GM21528 (cell line): Measurements from ENCODE around the gene PAM.
A peak's percentile ranks its signal among the peaks of the same experiment; 100 is the strongest.
"Not testable (repeated sequence)": the region's sequence is repeated elsewhere in the genome, so short reads cannot be mapped to it uniquely, and the experiment has no call there.

Experiments
- ATAC-seq: cut with Tn5 transposase; IDR thresholded peaks from one replicate; pipeline ENCODE4 v1.9.1; 2021; ENCODE audit warnings: mild to moderate bottlenecking, moderate library complexity; ENCODE audit not compliant: unreplicated experiment, low FRiP score

PAM gene

DNA sequence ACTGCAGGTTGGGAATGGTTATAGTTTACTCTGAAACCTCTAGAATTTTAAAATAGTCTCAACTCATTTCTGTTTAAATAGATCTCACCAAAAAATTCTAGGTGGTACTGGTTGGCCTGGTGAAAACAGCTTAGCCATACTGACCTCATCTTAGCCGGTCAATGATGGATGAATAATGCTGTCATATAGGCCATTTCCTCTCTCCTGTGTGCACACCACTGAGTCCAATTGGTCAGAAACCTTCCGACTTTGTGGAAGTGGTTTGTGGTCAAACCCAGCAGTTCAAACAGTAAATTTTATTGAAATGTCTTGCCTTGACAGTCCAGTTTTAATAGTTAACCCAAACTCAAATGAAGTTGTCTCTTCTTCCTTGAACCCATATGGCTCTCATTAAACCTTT lies 266.2 kb downstream of the PAM start:
- peak; percentile 85 for ATAC-seq

DNA sequence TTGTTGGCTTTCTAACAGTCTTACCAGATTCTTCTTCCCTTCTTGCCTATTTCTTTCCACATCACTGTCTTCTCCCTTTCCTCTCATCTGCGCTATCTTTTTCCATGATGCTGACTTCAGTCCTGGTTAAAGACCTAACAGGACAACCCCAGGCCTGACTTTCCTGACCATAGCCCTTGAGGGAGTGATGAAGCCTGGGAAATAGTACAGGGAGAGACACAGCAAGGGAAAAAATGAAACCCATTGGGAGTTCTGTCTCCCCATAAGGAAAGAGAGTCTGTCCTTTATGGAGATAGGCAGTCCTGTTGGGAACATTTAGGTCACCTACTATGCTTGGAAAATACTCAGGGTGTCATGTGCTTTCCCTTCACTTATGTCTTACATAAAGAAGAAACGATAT lies 272.2 kb downstream of the PAM start:
- ATAC-seq = no peak

DNA sequence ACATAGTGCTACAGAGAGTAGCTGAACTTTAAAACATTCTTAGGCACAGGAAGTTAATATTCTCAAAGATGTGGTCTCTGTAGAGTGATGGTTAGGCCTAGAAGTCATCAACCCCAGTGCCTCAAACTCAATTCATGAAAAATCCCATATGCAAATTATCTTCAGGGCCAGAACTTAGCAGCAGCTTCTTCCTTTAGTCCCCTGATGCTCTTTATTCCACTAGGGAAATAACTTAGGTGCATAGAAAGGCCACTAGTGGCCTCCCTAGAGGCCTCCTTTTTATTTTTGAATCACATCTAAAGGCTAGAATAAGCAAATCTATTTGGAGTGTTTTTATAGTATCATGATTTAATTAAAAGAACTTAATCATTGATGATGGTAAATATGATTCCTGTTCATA lies 276.5 kb downstream of the PAM start:
- peak; percentile 63 for ATAC-seq

DNA sequence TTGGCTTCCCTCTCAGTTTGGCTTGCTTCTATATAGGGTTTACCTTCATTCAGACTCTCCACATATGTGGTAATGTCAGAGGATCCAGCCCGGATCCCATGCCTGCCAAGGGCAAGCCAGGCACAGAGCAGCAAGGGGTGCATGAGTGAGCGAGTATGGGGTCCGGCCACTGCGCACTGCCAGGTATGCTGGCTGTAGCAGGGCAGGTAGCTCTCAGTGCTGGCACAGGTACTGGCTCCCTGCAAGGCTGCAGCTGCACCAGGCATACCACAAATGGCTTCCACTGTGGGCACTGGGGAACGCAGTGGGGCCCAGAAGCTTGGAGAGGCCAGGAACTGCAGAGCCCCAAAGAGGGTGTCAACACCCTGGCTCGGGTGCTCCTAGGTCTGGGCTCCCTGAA lies 278.6 kb downstream of the PAM start:
- ATAC-seq = no peak

DNA sequence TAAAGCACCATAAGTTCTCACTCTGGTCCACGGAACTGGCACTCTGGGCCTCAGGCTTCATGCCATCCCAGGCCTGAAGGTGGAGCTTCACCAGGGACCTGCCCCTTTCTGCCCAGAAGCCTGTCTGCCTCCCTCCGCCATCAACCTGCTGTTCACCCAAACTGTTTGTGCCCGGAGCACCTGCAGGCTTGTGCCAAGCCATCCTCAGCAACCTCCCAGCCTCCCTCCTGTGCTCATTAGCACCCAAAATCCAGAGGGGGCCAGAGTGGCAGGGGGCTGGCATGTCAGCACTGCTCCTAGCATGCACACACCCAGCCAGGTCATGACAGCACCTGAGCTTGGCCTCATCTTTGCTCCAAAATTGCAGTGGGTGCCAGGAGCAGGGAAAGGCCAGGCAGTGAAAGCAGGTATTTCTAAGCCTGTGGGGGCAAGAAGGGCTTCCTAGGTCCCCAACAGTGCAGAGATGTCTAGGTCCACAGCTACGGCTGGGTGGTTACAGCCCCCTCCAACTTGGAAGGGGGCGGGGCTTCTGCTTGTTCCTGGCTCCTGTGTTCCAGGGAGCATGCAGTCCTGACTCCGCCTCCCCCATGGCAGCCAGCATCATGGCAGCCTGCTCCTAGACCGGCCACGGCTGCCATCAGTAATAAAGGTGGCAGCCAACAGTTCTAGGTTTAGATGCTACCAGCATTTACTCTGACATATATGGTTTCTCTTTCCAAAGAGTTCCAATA lies 279.7 kb downstream of the PAM start:
- ATAC-seq = no peak

DNA sequence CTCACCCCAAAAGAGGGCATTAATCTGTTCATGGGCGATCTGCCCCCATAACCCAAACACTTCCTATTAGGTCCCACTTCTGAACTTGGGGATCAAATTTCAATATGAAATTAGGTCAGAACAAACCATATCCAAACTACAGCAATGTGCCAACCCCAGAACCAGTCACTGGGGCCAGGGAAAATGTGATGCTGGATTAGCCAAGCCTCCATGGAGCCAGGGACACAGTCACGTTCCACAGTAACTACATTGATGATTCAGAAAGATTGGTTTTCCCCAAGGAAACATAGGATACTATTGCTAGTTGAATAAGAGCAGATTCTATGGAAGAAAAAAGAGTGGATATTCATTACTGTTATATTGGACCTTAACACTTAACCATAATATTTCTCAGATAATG lies 280.6 kb downstream of the PAM start:
- no peak for ATAC-seq

DNA sequence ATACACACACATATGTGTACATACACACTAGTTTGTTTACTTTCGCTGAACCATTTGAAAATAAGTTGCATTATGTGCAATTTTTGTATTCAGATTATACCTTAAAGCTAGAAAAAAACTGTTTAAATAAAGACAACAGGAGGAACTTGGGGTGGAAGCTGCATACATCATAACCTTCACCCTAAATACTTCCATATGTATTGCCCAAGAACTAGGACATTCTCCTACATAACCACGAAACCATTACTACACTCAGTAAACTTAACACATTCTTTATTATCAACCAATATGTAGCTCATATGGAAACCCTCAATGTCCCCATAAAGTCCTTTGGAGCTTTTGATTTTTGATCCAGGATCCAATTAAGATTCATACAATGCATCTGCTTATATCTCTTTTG lies 281.5 kb downstream of the PAM start:
- ATAC-seq = no peak

DNA sequence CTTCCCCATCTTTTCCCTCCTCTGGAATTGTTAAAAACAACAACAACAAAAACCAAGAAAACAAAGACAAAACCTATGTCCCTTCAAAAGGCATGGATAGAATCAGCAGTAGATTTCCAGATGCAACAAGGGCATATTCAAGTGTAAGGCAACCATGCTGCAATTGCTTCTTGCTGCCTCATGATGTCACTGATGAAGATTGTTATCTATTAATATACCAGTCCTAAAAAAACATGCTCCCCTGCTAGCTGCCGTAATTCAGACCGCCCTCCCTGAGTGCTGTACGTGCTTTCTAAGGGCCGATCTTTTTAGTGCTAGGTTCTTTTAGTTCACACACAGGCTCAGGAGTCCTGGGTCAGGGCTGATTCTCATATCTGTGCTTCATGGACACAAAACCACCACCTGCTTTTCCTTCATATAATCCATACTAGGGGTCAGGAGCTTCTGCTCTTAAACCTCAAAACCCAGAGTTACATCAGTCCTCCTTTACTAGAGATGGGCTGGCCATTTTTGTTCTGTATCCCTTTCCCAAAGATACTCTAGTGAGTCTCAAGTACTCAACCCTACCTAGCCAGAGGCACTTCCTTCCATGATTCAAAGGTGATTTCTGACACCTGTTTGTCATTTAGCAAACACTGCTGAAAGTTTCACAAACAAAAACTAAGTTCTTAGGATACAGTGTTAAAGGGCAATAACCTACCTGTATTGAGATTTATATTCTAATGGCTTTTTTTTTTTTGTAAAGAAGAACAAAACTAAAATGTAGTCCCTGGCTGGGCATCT lies 282.8 kb downstream of the PAM start:
- ATAC-seq = no peak

DNA sequence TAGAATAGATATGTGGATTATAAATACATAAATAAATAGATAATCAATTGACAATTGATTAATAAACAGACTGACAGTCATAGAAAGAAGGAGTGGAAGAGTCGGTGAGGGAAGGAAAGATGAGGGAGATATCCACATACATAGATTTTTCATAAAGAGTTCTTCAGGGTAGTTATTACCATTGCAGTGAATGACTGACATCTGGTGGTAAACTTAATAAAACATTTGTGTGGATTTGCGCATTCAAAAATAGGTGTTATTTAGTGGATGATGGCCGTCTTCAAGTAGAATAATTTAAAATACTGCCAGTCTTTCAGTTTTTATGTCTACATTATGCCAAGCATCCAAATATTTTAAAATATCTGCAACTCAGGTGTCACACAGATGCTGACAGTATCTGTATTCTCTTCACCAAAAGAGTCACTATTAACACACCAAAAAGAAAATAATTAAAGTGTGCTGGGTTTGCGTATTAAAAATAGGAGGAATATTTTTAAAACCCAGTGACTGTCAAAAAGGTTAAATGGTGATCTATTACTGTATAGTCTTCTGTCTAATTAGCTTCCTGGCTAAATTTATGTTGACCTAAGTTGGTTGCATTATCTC lies 286.1 kb downstream of the PAM start:
- ATAC-seq = no peak

DNA sequence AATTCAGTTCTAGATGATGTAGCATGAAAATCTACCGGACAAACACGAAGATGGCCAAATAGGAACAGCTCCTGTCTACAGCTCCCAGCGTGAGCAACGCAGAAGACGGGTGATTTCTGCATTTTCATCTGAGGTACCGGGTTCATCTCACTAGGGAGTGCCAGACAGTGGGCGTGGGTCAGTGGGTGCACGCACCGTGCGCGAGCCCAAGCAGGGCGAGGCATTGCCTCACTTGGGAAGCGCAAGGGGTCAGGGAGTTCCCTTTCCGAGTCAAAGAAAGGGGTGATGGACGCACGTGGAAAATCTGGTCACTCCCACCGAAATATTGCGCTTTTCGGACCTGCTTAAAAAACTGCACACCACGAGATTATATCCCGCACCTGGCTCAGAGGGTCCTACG lies 291.6 kb downstream of the PAM start:
- ATAC-seq = not testable (repeated sequence)

DNA sequence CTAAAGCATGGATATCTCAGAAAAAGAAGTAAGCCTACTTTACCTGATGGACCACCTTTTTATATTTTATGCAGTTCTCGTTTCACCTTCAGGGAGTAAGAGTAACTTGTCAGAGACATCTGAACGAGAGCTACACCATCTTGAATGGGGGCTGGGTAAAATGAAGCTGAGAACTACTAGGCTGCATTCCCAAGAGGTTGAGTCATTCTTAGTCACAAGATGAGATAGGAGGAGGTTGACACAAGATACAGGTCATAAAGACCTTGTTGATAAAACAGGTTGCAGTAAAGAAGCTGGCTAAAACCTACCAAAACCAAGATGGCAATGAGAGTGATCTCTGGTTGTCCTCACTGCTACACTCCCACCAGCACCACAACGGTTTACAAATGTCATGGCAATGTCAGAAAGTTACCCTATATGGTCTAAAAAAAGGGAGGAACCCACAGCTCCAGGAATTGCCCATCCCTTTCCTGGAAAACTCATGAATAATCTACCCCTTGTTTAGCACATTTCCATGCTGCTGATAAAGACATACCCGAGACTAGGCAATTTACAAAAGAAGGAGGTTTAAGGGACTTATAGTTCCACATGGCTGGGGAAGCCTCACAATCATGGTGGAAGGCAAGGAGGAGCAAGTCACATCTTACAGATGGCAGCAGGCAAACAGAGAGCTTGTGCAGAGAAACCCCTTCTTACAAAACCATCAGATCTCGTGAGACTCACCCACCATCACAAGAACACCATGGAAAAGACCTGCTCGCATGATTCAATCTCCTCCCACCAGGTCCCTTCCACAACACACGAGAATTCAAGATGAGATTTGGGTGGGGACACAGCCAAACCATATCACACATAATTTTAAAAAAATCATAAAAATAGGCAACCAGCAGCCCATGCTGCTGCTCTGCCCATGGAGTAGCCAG lies 302.4 kb downstream of the PAM start:
- ATAC-seq = no peak

DNA sequence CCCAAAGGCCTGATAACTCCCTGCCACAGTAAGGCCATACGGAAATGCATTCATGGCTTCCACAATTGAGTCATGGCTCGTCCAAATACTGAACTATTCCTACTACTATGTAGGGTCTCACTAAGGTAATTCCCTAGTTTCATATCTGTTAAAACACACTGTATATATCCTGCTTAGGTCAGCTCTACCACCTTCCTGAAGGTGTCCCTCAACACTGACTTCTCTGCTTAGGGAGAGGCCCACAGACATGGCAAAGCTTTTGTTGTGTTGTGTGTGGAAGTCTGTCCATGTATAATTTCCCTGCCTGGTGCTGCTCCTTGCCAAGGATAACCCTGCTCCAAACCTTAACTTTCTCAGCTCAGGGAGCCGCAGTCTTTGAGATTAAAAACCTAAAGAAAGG lies 304.4 kb downstream of the PAM start:
- ATAC-seq = no peak

DNA sequence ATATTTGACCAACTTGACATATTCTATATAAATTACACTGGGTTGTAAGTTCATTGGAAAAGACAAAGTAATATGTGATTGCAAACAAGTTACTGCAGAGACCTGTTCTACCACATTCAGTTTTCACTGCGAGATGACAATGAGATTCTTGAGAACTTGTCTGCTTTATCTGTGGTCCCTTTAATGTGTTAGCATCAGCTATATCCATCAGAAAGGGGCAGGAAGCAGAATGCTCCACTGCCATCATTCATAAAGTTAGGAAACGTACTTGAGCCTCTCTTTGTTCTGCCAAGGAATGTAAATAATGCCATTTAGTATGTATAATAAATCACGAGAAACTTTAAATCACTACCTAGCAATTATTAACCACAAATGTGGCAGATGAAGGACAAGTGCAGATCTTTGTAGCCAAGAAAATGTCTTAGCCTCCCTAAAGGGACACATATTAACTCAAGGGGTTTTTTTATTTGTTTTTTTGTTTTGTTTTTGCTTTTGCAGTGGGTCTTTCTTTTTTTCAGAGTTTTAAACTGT lies 305.4 kb downstream of the PAM start:
- ATAC-seq = no peak

DNA sequence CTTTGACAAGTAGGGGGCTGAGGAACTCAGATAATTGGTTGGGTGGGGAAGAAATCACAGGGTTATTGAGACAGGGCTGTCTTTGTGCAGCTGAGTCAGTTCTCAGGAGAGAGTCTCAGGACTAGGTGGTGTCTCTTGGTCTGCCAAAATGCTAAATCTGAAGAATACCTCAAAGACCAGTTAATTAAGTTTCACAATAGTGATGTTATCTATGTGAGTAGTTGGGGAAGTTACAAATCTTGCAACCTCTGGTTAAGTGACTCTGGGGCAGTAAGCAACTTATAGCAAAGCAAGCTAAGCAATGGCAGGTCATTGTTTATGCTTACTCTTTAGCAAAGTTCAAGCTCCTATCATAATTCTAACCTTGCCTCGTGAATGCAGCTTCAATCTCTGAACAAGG lies 311.2 kb downstream of the PAM start:
- no peak for ATAC-seq

DNA sequence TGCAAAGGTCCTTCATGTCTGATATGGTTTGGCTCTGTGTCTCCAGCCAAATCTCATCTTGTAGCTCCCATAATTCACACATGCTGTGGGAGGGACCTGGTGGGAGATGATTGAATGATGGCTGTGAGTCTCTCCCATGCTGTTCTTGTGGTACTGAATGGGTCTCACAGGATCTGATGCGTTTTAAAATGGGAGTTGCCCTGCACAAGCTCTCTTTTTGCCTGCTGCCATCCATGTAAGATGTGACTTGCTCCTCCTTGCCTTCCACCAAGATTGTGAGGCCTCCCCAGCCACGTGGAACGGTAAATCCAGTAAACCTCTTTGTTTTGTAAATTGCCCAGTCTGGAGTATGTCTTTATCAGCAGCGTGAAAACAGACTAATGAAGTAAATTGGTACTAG lies 318.4 kb downstream of the PAM start:
- ATAC-seq = not testable (repeated sequence)

DNA sequence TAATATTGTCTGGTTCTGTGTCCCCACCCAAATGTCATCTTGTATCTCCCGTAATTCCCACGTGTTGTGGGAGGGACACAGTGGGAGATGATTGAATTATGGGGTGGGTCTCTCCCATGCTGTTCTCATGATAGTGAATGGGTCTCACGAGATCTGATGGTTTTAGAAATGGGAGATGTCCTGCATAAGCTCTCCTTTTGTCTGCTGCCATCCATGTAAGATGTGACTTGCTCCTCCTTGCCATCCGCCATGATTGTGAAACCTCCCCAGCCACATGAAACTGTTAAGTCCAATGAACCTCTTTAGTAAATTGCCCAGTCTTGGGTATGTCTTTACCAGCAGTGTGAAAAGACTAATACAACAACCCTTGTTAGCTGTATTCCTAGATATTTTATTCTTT lies 320.3 kb downstream of the PAM start:
- ATAC-seq = no peak
